WERI-Rb-1 (cell line): ENCODE data around the gene FAM234B.
A peak's percentile ranks its signal among the peaks of the same experiment; 100 is the strongest.

Experiments used
- DNase-seq: peaks from one replicate; pipeline ENCODE4 v3.0.0-alpha.2; 2020
- H3K27ac ChIP-seq: fragments of 250-450 bp; sonication (Bioruptor Pico); 2 replicates; pipeline ENCODE4 v1.5.1; 2020; ENCODE audit warnings: mild to moderate bottlenecking, moderate library complexity
- H3K27me3 ChIP-seq: fragments of 250-450 bp; sonication (Bioruptor Pico); 2 replicates; pipeline ENCODE4 v1.5.1; 2021; ENCODE audit warnings: mild to moderate bottlenecking, low read depth, moderate library complexity; ENCODE audit not compliant: insufficient read depth, severe bottlenecking
- H3K36me3 ChIP-seq: fragments of 250-450 bp; sonication (Bioruptor Pico); 2 replicates; pipeline ENCODE4 v1.5.1; 2020; ENCODE audit warnings: mild to moderate bottlenecking, moderate library complexity
- H3K4me3 ChIP-seq: 2 replicates; pipeline ENCODE4 v1.5.1; 2011; ENCODE audit warnings: low read depth, mild to moderate bottlenecking, control low read depth, low read length
- H3K9me3 ChIP-seq: fragments of 250-450 bp; sonication (Bioruptor Pico); 2 replicates; pipeline ENCODE4 v1.5.1; 2021; ENCODE audit warnings: mild to moderate bottlenecking, moderate library complexity; ENCODE audit not compliant: severe bottlenecking
- TF ChIP-seq, protein P1 (sequence below): IDR thresholded peaks from 2 replicates; pipeline ENCODE4 v1.5.1; 2011; ENCODE audit warnings: low read depth, mild to moderate bottlenecking, control low read depth, inconsistent platforms, low read length

Gene FAM234B

GRCh38 chr12:13100882-13101769, 56.9 kb downstream of the FAM234B start:
- no peaks in the 10 kb centered on the region for H3K27me3 ChIP-seq
- peak; percentile 83 for DNase-seq
- no peaks in the 10 kb centered on the region for H3K9me3 ChIP-seq
- peak overlapping the region; percentile 82 for H3K27ac ChIP-seq
- TF ChIP-seq, protein P1, sequence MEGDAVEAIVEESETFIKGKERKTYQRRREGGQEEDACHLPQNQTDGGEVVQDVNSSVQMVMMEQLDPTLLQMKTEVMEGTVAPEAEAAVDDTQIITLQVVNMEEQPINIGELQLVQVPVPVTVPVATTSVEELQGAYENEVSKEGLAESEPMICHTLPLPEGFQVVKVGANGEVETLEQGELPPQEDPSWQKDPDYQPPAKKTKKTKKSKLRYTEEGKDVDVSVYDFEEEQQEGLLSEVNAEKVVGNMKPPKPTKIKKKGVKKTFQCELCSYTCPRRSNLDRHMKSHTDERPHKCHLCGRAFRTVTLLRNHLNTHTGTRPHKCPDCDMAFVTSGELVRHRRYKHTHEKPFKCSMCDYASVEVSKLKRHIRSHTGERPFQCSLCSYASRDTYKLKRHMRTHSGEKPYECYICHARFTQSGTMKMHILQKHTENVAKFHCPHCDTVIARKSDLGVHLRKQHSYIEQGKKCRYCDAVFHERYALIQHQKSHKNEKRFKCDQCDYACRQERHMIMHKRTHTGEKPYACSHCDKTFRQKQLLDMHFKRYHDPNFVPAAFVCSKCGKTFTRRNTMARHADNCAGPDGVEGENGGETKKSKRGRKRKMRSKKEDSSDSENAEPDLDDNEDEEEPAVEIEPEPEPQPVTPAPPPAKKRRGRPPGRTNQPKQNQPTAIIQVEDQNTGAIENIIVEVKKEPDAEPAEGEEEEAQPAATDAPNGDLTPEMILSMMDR = no peak
- H3K4me3 ChIP-seq = peak overlapping the region; percentile 50
- H3K36me3 ChIP-seq = no peaks in the 10 kb centered on the region

DNA sequence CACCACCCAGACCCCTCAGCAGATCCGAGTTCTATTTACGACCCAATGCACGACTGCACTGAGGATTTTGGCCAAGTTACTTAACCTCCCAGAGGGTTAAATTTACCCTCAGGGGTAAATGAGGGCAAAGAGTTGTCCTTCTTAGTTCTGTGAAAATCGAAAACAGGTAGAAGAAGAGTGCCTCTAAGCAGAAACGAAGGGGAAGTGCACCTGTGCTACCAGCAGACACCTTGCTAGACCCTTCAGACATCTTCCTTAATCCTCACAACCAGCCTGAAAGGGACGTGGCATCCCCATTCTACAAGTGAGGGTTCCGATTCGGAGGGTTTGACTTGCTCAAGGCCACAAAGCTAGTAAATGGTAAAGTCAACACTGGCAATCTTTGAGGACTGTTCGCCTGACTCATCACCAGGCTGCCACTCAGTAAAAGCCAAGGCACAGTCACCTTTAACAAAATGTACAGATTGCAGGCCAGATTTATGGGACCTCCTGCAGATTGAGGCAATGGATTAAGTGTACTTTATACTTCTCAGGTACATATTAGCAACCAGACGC, 57.7 kb downstream of the FAM234B start:
- DNase-seq = peak; percentile 37
- TF ChIP-seq, protein P1 = no peak
- H3K9me3 ChIP-seq = no peaks in the 10 kb centered on the region
- peak overlapping the region; percentile 50 for H3K4me3 ChIP-seq
- H3K36me3 ChIP-seq = no peaks in the 10 kb centered on the region
- peak overlapping the region; percentile 82 for H3K27ac ChIP-seq
- no peaks in the 10 kb centered on the region for H3K27me3 ChIP-seq

GRCh38 chr12:13102461-13103195, 58.4 kb downstream of the FAM234B start:
- no peaks in the 10 kb centered on the region for H3K9me3 ChIP-seq
- no peaks in the 10 kb centered on the region for H3K27me3 ChIP-seq
- no peak for DNase-seq
- no peaks in the 10 kb centered on the region for H3K36me3 ChIP-seq
- TF ChIP-seq, protein P1 = no peak
- no peak overlapping the region for H3K4me3 ChIP-seq
- peak overlapping the region; percentile 82 for H3K27ac ChIP-seq

GRCh38 chr12:13103391-13104033, 59.3 kb downstream of the FAM234B start, which contains the start of gene GSG1:
TSS of gene GSG1 (minus strand) at chr12:13103667. CDS start at chr12:13103512, 155 bp downstream.
- Histone ChIP-seq H3K9me3 (peaks cover 6% of the 10 kb centered on the region), H3K36me3 (no peaks in the 10 kb centered on the region), H3K4me3 (no peak within 1 kb of the TSS), H3K27ac (peak within 1 kb of the TSS; percentile 82), H3K27me3 (no peaks in the 10 kb centered on the region)
- DNase-seq = no peak
- TF ChIP-seq, protein P1 = no peak

- H3K4me3 ChIP-seq = no peak overlapping the region
- H3K9me3 ChIP-seq = peaks cover 7% of the 10 kb centered on the region
- no peak overlapping the region for H3K27ac ChIP-seq
- TF ChIP-seq, protein P1 = no peak
- no peaks in the 10 kb centered on the region for H3K27me3 ChIP-seq
- DNase-seq = no peak
- H3K36me3 ChIP-seq = no peaks in the 10 kb centered on the region
These were observed 60.2 kb downstream of the FAM234B start for GRCh38 chr12:13104409-13104808.
